HAP-1 (cell line): ENCODE measurements around the gene CUL4A.

Experiments used
- DNase-seq, 2 experiments: peaks; one replicate each; pipeline ENCODE4 v3.0.0-alpha.2; 2016 to 2020; ENCODE audit warnings: low spot score in 2 of 2
- H3K27me3 ChIP-seq: fragments of 250-450 bp; sonication (Bioruptor Pico); 2 replicates; pipeline ENCODE4 v1.5.1; 2020; ENCODE audit warnings: low read depth, mild to moderate bottlenecking, moderate library complexity
- H3K36me3 ChIP-seq: fragments of 250-450 bp; sonication (Bioruptor Pico); replicated peaks from 2 replicates; pipeline ENCODE4 v1.5.1; 2020; ENCODE audit warnings: mild to moderate bottlenecking
- H3K4me1 ChIP-seq: fragments of 250-450 bp; sonication (Bioruptor Pico); 2 replicates; pipeline ENCODE4 v1.5.1; 2020; ENCODE audit warnings: mild to moderate bottlenecking
- H3K4me3 ChIP-seq: fragments of 250-450 bp; sonication (Bioruptor Pico); 2 replicates; pipeline ENCODE4 v1.5.1; 2020; ENCODE audit warnings: mild to moderate bottlenecking, moderate library complexity
- H3K9me3 ChIP-seq: fragments of 250-450 bp; sonication (Bioruptor Pico); 2 replicates; pipeline ENCODE4 v1.5.1; 2020; ENCODE audit warnings: mild to moderate bottlenecking, moderate library complexity
- in situ Hi-C: fragments of 300-500 bp; cut with MboI; formaldehyde crosslinking; loops from 3 replicates; pipeline ENCODE4 v1.14.3; 2020; ENCODE audit warnings: low sequenced_read_pairs, inconsistent platforms, mixed read lengths

Gene CUL4A

DNA sequence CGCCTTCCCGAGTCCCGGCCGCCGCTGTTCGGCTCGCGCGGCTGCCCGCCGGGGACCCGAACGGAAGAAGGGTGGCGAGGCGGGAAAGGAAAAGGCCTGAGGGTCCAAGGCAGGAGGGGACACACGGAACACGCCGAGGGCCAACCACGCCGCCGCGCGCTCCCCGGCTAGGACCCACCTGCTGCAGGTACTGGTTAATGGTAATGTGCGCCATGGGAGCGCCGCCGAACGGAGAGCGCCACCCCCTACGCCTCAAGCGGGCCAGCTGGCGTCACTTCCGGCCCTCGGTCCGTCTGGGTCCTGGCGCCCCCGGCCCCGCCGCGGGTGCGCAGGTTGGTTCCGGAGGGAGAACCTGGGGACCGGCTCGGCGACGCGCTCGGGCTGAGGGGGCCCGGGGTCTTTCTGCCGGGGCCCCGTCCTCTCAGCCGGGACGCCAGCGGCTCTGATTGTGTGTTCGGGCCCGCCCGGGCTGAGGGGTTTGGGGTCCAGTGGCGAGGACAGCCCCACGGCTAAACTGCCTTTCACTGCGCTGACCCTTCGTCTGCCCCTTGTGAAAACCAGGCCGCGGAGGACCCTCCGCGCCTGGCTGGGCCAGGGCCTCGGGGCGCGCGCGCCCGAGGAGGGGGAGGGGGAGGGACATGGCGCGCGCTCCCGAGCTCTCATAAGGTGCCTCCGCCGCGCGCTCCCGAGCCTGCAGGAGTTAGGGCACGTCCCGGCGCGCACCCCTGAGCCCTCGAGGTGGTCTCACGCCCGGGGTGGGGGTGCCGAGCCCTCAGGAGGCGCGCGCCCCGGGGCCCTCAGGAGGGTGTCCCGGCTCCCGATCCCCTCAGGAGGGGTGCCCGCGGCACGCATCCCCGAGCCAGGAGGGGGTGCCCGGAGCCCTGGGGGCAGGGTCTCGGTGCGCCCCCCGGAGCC lies 735 bp upstream of the CUL4A start, which contains the start of gene PCID2:
PCID2 (minus strand) TSS at position 249 of the 915 bp plus-strand sequence; CDS start at position 214, 35 bp downstream.
- DNase-seq = peak; percentile 77 to 93
- H3K27me3 ChIP-seq = no peaks in the 10 kb centered on the region
- H3K36me3 ChIP-seq = peaks cover 47% of the 10 kb centered on the region
- peak within 1 kb of the TSS; percentile 98 for H3K4me3 ChIP-seq
- in situ Hi-C loops = no loop called here
- peaks cover 21% of the 10 kb centered on the region for H3K4me1 ChIP-seq
- H3K9me3 ChIP-seq = no peaks in the 10 kb centered on the region

DNA sequence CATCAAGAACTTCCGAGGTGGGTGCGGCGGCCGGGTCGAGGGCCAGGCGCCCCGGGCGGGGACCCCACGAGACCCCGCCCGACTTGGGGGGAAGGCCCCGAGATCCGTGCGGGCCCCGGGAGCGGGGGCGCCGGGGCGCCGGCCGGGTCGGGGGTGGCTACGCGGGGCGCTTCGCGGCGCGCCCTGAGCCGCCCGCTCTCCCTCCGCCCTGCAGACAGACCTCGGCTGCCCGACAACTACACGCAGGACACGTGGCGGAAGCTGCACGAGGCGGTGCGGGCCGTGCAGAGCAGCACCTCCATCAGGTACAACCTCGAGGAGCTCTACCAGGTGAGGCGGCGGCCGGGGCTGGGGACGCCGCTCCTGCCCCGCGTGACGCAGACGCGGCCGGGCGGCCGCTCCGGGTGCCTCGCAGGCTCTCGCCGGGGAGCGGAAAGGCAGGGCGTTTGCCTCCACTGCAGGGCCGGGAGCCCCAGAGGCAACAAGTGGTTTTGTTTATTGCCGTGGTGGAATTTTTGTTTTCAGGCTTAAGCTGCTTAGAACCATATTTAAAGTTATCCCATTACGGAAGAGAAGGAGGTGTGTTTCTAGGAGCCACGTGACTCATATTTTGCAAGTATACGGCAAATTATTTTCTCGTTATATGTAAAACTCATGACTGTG lies 477 bp downstream of the CUL4A start:
- Histone ChIP-seq H3K4me3 (peak overlapping the region; percentile 98), H3K4me1 (peaks cover 21% of the 10 kb centered on the region), H3K9me3 (no peaks in the 10 kb centered on the region), H3K36me3 (peaks cover 39% of the 10 kb centered on the region), H3K27me3 (no peaks in the 10 kb centered on the region)
- in situ Hi-C loops = no loop called here
- DNase-seq = peak; percentile 61 to 68

DNA sequence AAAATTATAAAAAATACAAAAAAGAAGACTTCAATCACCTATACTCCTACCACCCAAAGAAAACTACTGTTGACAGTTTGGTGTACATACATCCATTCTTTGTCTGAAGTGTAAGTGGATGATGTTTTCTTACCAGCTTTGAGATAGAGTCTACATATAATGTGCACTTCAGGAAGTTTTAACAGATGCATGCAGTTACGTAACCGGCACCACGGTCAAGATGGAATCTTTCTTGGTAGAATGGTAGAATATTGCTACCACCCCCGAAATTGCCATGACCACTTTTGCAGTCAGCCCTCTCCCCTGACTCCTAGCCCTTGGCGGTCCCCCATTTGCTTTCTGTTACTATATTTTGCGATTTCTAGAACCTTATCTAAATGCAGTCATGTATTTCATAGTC lies 1.4 kb downstream of the CUL4A start:
- DNase-seq = no peak
- in situ Hi-C loops = no loop called here
- peaks cover 29% of the 10 kb centered on the region for H3K36me3 ChIP-seq
- no peaks in the 10 kb centered on the region for H3K27me3 ChIP-seq
- H3K4me1 ChIP-seq = peaks cover 14% of the 10 kb centered on the region
- H3K9me3 ChIP-seq = no peaks in the 10 kb centered on the region
- H3K4me3 ChIP-seq = peak overlapping the region; percentile 98

DNA sequence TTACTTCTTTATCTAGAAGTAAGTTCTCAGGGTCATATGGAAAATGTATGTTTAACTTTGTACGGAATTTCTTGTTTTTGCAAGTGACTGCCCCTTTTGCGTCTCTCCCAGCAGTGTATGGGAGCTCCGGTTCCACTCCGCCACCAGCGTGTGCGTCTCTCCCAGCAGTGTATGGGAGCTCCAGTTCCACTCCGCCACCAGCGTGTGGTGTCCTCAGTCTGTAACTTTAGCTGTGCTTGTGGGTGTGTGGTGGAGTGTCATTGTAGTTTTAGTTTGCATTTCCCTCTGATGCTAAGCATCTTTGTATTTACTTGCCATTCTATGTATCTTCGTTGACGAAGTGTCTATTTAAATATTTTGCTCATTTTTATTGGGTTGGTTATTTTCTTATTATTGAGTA lies 2.4 kb downstream of the CUL4A start:
- peak in 1 of 2 experiments; percentile 64 for DNase-seq
- in situ Hi-C loops = no loop called here
- H3K4me1 ChIP-seq = peaks cover 18% of the 10 kb centered on the region

DNA sequence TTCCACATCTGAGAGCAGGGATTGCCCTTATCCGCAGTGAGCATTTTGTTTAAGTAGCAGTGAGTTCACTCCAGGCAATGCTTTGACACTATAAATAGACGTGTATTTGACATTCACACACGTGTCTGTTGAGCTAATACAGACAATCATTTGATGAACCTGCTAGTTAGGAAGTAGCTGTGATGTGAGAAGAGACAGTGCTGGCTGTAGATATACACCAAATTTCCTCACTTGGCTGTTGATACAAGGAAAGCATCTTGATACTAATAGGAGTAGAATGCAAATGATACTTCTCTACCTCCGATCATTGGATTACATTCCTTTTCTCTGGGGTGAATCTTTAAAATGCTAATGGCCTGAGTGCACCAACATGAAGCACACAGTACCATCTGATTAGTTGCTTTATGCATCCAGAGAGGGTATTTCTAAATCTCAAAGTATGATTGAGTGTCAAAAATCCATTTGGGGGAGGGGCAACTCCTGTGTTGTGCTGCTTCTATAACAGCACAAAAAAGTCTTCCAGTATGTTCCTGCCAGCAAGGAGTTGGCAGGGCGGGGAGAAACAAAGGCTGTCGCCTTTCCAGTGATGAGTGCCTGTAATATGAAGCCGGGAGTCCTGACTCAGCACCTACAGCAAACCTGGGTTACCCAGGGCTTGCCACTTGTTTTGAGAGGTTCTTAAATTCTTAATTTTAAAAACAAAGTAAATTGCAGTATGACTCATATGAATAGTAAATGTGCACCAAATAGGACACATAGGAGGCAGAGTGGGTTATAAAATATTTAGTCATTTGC lies 7.0 kb downstream of the CUL4A start:
- H3K4me3 ChIP-seq = no peak overlapping the region
- peaks cover 16% of the 10 kb centered on the region for H3K4me1 ChIP-seq

More for the DNA sequence above, 2.4 kb downstream of the CUL4A start:
- H3K36me3 ChIP-seq = peaks cover 20% of the 10 kb centered on the region
- H3K9me3 ChIP-seq = no peaks in the 10 kb centered on the region
- H3K4me3 ChIP-seq = no peak overlapping the region
- H3K27me3 ChIP-seq = no peaks in the 10 kb centered on the region

DNA sequence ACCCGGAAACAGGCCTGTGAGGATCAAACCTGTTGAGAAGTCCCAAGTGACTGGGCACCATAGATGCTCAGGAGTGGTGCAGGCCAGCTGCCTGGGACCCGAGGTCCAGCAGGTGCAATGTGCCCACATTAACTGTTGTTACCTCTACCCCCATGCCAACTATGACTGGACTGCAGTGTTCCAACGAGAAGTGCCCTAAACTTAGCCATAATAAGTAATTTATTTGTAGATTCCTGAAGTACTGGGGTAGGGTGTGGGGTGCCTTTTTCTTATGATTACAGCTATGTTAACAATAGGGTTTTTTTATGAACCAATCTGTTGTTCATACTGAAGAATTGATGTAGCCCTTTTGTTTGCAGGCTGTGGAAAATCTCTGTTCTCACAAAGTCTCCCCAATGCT lies 9.2 kb downstream of the CUL4A start:
- in situ Hi-C loops = no loop called here
- Histone ChIP-seq H3K4me3 (no peak overlapping the region), H3K27me3 (no peaks in the 10 kb centered on the region), H3K36me3 (peaks cover 48% of the 10 kb centered on the region), H3K4me1 (peaks cover 14% of the 10 kb centered on the region), H3K9me3 (no peaks in the 10 kb centered on the region)
- no peak for DNase-seq

More for the DNA sequence above, 7.0 kb downstream of the CUL4A start:
- Histone ChIP-seq H3K9me3 (no peaks in the 10 kb centered on the region), H3K27me3 (no peaks in the 10 kb centered on the region), H3K36me3 (peaks cover 40% of the 10 kb centered on the region)
- peak; percentile 75 to 78 for DNase-seq
- in situ Hi-C loops = no loop called here

DNA sequence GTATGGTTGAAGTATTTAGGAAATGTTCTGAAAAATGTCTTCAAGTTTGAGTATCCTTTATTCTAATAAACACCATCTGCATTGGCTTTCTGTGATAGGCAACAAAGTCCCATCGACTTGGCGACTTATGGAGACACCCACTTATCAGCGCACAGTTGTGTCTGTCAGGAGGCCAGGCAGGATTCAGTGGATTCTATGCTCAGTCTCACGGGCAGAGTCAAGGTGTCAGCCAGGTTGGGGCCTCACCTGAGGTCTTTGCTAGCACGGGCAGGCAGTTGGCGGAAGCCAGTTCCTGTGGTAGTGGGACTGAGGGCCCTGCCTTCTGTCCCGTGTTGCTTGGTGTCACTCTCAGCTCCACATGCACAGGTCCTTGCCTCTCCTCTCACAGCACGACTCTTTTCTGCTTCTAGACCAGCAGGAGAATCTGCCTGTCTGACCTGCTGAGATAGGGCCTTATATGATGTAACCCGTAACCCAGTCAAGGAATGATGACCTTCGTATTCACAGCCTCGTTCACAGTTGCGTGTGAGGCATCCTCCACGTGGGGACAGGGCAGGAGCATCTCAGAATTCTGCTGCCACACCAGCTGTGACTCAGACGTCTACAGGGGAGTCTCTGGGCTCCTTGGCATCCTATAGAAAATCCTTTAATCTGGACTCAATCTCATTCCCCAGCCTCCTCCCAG lies 10.0 kb downstream of the CUL4A start:
- in situ Hi-C loops = no loop called here
- H3K4me1 ChIP-seq = peaks cover 14% of the 10 kb centered on the region
- no peaks in the 10 kb centered on the region for H3K9me3 ChIP-seq
- no peaks in the 10 kb centered on the region for H3K27me3 ChIP-seq
- H3K4me3 ChIP-seq = no peak overlapping the region
- DNase-seq = no peak
- H3K36me3 ChIP-seq = peaks cover 54% of the 10 kb centered on the region

DNA sequence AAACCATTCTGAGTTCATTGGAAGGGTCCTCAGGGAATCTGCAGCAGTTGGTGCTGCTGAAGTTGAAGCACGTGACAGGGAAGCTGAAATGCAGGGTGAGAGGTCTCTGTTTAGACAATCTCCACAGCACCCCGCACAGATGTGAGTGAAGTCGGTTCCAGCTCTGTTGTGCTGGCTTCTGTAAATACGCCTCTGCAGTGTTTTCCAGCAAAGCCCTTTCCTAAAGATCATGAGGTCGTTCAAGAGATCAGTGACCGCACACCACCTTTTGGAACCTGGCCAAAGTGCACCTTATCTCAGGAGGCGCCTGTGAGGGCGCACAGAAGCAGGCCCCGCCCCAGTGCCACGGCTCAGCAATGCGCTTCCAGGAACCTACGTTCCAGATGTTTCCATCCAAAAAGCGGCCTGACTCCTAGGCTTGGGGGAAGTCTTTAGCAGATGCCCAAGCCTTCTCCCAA lies 10.8 kb downstream of the CUL4A start:
- Histone ChIP-seq H3K4me1 (peaks cover 14% of the 10 kb centered on the region), H3K9me3 (no peaks in the 10 kb centered on the region), H3K4me3 (no peak overlapping the region), H3K36me3 (peaks cover 62% of the 10 kb centered on the region), H3K27me3 (no peaks in the 10 kb centered on the region)
- DNase-seq = no peak
- in situ Hi-C loops = no loop called here

DNA sequence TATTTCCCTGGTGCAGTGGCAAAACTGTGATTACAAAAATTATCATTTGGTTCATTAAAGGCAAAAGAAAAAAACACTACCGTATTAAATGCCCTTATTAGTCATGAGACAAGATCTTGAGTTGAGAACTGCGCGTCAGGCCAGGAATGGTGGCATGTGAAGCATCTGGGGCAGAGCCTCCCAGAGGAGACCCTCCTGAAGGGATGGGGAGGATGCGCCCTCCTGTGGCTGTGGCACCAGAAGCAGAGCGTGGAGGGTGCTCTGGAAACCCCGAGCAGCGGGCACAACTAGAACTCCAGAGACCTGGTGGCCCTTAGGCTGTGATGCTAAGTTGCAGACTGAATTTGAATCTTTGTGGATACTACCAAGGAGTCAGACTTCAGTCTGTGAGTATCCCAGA lies 11.5 kb downstream of the CUL4A start:
- H3K4me1 ChIP-seq = peaks cover 14% of the 10 kb centered on the region
- DNase-seq = peak in 1 of 2 experiments; percentile 27
- peaks cover 69% of the 10 kb centered on the region for H3K36me3 ChIP-seq
- in situ Hi-C loops = no loop called here
- H3K4me3 ChIP-seq = no peak overlapping the region
- H3K27me3 ChIP-seq = no peaks in the 10 kb centered on the region
- no peaks in the 10 kb centered on the region for H3K9me3 ChIP-seq

DNA sequence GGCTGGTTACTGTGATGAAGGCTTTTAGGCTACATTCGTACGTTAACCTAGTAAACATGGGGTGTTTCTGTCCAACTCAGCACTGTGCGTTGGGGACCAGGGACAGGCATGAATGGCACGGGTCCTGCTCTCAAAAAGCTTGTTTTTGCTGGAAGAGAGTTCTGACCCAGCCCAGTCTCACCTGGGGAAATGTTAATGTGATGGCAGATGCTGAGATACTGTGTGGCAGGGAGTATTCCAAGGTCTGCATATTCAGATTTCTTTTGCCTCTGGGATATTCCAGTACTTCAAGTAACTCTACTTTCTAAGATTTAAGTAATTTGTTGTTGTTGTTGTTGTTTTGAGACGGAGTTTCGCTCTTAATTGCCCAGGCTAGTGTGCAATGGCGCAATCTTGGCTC lies 13.7 kb downstream of the CUL4A start:
- no peaks in the 10 kb centered on the region for H3K9me3 ChIP-seq
- no peaks in the 10 kb centered on the region for H3K4me1 ChIP-seq
- no peak overlapping the region for H3K4me3 ChIP-seq
- no peaks in the 10 kb centered on the region for H3K27me3 ChIP-seq
- peaks cover 84% of the 10 kb centered on the region for H3K36me3 ChIP-seq
- in situ Hi-C loops = no loop called here
- DNase-seq = no peak

DNA sequence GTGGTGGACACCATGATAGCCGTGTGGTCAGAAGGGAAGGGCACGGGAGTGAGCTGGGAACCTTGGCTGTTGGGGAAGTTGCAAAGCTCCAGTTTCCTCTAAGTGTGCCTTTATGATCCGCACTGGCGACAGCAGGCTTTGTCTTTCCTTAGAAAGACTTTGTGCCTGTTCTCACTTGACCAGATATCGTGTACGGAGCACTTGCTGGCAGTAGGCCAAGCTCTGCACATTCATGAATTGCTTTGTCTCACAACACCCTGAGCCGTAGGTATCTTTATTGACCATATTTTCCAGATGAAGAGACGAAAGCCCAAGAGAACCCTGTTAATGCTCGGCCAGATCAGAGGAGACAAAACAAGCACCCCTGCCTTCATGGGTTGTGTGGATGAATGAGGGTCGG lies 15.1 kb downstream of the CUL4A start:
- in situ Hi-C loops = no loop called here
- no peaks in the 10 kb centered on the region for H3K9me3 ChIP-seq
- H3K4me1 ChIP-seq = no peaks in the 10 kb centered on the region
- peaks cover 78% of the 10 kb centered on the region for H3K36me3 ChIP-seq
- DNase-seq = peak in 1 of 2 experiments; percentile 29
- H3K4me3 ChIP-seq = no peak overlapping the region
- no peaks in the 10 kb centered on the region for H3K27me3 ChIP-seq

DNA sequence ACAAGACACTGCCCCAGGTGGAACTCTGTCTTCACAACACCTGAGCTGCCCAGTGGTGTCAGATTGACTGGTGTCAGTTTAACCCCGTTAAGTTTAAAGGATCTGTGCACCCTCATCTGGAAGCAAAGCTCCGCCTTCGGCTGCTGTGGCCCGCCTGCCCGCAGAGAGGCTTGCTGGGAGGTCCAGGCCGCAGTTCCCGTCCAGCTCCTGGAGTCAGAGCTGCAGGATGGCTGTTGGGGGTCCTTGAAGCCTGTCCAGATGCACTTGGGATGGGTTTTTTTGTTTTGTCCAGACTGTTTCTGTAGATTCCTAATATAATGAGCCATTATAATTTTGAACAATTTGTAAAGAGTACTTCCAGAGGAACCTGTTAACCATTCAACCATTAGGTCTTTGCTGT lies 16.1 kb downstream of the CUL4A start:
- Histone ChIP-seq H3K4me3 (no peak overlapping the region), H3K36me3 (peaks cover 78% of the 10 kb centered on the region), H3K9me3 (no peaks in the 10 kb centered on the region), H3K27me3 (no peaks in the 10 kb centered on the region), H3K4me1 (no peaks in the 10 kb centered on the region)
- DNase-seq = no peak
- in situ Hi-C loops = no loop called here

DNA sequence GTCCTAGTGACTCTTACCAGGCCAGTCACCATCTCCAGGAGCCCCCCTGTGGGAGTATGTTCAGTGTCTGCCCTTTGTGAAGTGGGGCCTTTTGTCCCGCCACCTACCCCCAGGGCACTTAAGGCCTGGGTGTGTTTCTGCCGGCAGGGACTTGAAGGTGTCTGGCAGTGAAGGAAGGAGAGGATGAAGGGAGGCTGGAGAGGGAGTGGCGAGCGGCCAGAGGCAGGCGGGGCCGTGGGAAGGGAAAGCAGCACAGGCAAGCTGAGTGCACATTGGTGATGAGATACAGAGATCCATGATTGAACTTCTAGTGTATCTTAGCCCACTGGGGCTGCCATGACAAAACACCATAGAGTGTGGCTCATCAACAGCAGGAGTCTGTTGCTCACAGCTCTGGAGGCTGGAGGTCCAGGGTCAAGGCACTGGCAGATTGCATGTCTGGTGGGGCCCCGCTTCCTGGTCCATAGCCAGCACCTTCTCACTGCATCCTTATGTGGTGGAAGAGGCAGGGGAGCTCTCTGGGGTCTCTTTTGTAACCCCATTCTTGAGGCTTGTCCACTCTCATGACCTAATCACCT lies 17.5 kb downstream of the CUL4A start:
- Histone ChIP-seq H3K36me3 (peaks cover 64% of the 10 kb centered on the region), H3K27me3 (no peaks in the 10 kb centered on the region), H3K9me3 (no peaks in the 10 kb centered on the region), H3K4me3 (no peak overlapping the region), H3K4me1 (no peaks in the 10 kb centered on the region)
- in situ Hi-C loops = no loop called here
- no peak for DNase-seq
